Fibroblast of the aortic adventitia (primary cell): ENCODE measurements around the gene HM13. TPM values are rescaled to one million over a fixed set of nuclear protein-coding genes. Genes with fewer than 3 reads are reported as not detected.
A peak's percentile ranks its signal among the peaks of the same experiment; 100 is the strongest.

Experiments
- DNase-seq: peaks from one replicate; pipeline ENCODE4 v3.0.0-alpha.2; 2010; ENCODE audit warnings: low read depth
- H3K4me3 ChIP-seq: 2 replicates; pipeline ENCODE4 v1.5.1; 2011; ENCODE audit warnings: low read depth, mild to moderate bottlenecking, control low read depth, low read length, moderate library complexity
- CTCF ChIP-seq: IDR thresholded peaks from 2 replicates; pipeline ENCODE4 v1.5.1; 2011; ENCODE audit warnings: mild to moderate bottlenecking, low read length, control low read depth, inconsistent platforms; ENCODE audit not compliant: insufficient read depth
- total RNA-seq: library from RNA; depleted of rRNA; stranded (reverse); fragments of >200 nt; gene quantifications from 2 replicates; pipeline ENCODE4 v1.2.3, GENCODE V29; 2012; ENCODE audit warnings: low replicate concordance

HM13 gene
- total RNA-seq, 1 donor = 131 TPM

DNA sequence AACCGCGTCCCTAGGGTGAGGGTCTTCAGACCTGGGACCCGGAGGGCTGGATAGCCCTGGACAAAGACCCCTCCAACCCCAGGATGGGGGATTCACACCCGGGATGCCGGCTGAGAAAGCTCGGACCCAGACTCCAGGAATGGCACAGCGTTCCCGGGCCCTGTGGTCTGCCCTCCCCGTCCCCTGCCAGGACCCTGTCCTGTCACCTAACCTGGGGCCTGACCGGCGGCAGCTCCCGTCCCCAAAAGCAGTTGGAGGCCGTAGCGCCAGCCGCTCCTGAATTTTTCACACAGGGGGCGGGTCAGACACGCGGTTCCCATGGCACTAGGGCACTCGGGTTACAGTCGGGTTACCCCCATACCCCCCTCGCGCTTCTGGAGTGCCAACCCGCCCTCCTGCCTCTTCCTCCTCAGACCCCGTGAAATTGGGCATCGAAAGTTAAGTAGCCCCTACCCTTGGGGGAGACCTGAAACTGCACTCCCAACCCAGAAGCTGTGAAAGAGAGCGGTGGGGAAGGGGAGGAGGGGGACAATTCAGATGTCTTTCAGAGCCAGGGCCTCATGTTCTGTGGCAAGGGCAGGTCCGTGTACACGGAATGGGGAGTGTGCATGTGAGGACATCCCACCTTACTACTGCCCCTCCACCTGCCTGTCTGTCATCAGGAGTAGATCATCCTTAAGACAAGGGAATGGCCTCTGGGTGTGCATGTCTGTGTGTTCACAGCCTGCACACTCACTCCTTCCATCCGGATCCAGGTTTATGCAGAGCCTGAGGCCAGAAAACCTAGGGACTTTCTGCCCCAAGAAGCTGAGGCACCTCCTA, 38.6 kb upstream of the HM13 start:
- DNase-seq = no peak
- TF ChIP-seq CTCF = no peak
- H3K4me3 ChIP-seq = peak overlapping the region; percentile 42

GRCh38 chr20:31476294-31476585, 38.0 kb upstream of the HM13 start:
- no peak overlapping the region for H3K4me3 ChIP-seq
- TF ChIP-seq CTCF = no peak
- no peak for DNase-seq

GRCh38 chr20:31476643-31477215, 37.5 kb upstream of the HM13 start:
- no peak for DNase-seq
- no peak overlapping the region for H3K4me3 ChIP-seq
- no peak for TF ChIP-seq CTCF

GRCh38 chr20:31484001-31484400, 30.2 kb upstream of the HM13 start:
- TF ChIP-seq CTCF = no peak
- H3K4me3 ChIP-seq = no peak overlapping the region
- DNase-seq = no peak

DNA sequence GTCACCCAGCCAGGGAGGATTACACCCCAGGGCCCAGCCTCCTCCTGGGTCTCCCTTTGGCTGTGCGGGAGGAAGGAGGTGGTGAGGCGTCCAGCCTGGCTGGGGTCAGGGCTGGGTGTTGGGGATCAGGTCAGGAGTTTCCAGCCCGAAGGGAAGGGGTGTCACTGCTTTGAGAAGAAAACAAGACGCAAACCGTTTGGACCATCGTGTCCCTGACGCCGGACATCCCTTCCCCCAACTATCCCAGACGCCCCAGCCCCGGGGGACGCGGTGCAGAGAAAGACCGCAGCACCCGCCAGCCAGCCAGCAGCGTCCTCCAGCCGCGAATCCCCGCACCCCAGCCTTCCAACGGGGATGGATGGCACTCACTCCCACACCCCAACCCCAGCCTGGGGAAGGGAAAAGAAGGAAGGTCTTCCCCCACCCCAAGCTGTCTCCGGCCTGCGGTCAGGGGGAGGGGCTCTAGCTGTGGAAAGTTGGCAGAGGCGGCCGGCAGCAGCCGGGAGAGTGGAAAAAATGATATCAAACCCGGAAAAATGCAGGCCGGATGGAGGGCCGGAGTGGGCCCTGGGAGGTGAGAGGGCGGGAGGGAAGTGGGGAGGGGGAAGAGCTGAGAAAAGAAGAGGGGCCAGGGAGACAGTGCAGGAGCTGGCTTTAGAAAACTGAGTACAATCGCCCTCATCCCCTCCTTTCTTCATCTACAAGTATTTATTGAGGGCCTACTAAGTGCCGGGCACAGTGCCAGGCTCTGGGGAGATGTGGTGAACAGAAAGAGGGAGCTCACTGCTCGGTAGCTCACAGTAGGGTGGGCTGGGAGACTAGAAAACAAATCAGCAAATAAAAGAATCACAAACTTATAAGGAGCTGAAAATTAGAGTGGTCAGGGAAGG, 28.5 kb upstream of the HM13 start:
- H3K4me3 ChIP-seq = peak overlapping the region; percentile 25
- DNase-seq = peak; percentile 54
- TF ChIP-seq CTCF = no peak

DNA sequence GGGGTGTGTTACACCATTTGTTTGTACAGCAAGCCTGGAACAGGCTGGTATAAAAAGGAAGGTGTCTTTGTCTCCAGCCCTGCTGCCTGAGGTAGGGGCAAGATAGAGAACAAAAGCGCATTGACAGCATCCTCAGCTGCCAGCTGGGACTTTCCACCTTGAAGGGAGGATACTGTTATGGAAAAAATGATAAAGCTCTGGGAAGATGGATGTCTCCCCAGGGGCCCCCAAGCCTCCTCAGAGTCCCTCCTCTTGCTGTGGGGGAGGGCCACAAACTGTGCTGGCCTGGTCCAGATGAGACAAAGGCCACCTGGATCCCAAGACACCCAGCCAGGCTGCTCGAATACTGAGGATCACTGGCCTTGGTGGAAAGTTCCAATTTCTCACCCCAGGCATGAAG, 26.1 kb upstream of the HM13 start:
- no peak for DNase-seq
- TF ChIP-seq CTCF = no peak
- no peak overlapping the region for H3K4me3 ChIP-seq
